Endothelial cell of umbilical vein (primary cell): ENCODE measurements around the gene EML4. TPM values are rescaled to one million over a fixed set of nuclear protein-coding genes. Genes with fewer than 3 reads are reported as not detected.

Experiments
- BruUV-seq: library from RNA; stranded (reverse); fragments of 400-500 nt; replicated peaks from 2 replicates; lab custom pipeline; 2021; lab: Mats Ljungman, UMichigan
- CTCF ChIA-PET: fragments of 300-600, 350-600 bp; sonication (Branson Sonifier 250); formaldehyde crosslinking; loops from one replicate; lab custom pipeline; 2021; ENCODE audit warnings: antibody characterized with exemption, inconsistent platforms; lab: Charles Lee
- POLR2A ChIA-PET: fragments of 300-600, 350-600 bp; sonication (Branson Sonifier 250); formaldehyde crosslinking; loops from one replicate; lab custom pipeline; 2021; ENCODE audit warnings: antibody characterized with exemption, inconsistent platforms; lab: Charles Lee
- DNase-seq: peaks from one replicate; pipeline ENCODE4 v3.0.0-alpha.2; 2011; ENCODE audit warnings: low read depth, low spot score
- FAIRE-seq: peaks from 2 replicates; lab custom pipeline; 2011; peaks lifted over from hg19 to GRCh38; lab: Jason Lieb, UNC
- H2AFZ ChIP-seq: 2 replicates; pipeline ENCODE4 v1.6.0; 2012; ENCODE audit warnings: low read depth, low read length, control low read depth, inconsistent platforms
- H3K27ac ChIP-seq: 2 replicates; pipeline ENCODE4 v1.5.1; 2011; ENCODE audit warnings: low read depth, mild to moderate bottlenecking, control low read depth, low read length, moderate library complexity; ENCODE audit not compliant: insufficient read depth
- H3K27me3 ChIP-seq, 2 experiments: 2 replicates each; pipeline versions ENCODE4 v1.6.0 to v1.6.1; 2011; ENCODE audit warnings: low read length in 2 of 2, mixed read lengths in 1 of 2; ENCODE audit not compliant: control insufficient read depth in 2 of 2, insufficient read depth in 2 of 2
- H3K36me3 ChIP-seq, 2 experiments: 2 replicates in 1 of 2; 3 replicates in 1 of 2; pipeline ENCODE4 v1.5.1; 2011; ENCODE audit warnings: low read length in 2 of 2, mild to moderate bottlenecking in 1 of 2, moderate library complexity in 1 of 2; ENCODE audit not compliant: control insufficient read depth in 2 of 2, insufficient read depth in 2 of 2; ENCODE audit errors: extremely low read depth in 1 of 2
- H3K4me1 ChIP-seq: 3 replicates; pipeline ENCODE4 v1.5.1; 2011; ENCODE audit warnings: mild to moderate bottlenecking, low read length; ENCODE audit not compliant: control insufficient read depth, insufficient read depth; ENCODE audit errors: extremely low read depth
- H3K4me2 ChIP-seq: 2 replicates; pipeline ENCODE4 v1.6.1; 2011; ENCODE audit warnings: low read length, control low read depth, mixed read lengths; ENCODE audit not compliant: insufficient read depth
- H3K4me3 ChIP-seq, 3 experiments: fragments of 200-600 bp in 1 of 3; sonication (generic), shearing (Covaris generic) in 1 of 3; replicated peaks in 1 of 3; 2 replicates each; pipeline ENCODE4 v1.5.1; 2011 to 2016; ENCODE audit warnings: control low read depth in 3 of 3, low read length in 3 of 3, mild to moderate bottlenecking in 2 of 3, inconsistent platforms in 1 of 3, low read depth in 1 of 3, moderate library complexity in 1 of 3; ENCODE audit not compliant: insufficient read depth in 1 of 3
- H3K79me2 ChIP-seq: 2 replicates; pipeline ENCODE4 v1.6.0; 2012; ENCODE audit warnings: low read length, inconsistent platforms; ENCODE audit not compliant: control insufficient read depth, insufficient read depth
- H3K9ac ChIP-seq: replicated peaks from 2 replicates; pipeline ENCODE3; 2011; ENCODE audit warnings: low read length, control low read depth; ENCODE audit not compliant: insufficient read depth; ENCODE audit errors: extremely low read depth
- H3K9me1 ChIP-seq: replicated peaks from 3 replicates; pipeline ENCODE4 v1.6.0; 2011; ENCODE audit warnings: mild to moderate bottlenecking, low read length; ENCODE audit not compliant: control insufficient read depth, insufficient read depth; ENCODE audit errors: extremely low read depth
- H3K9me3 ChIP-seq: replicated peaks from 2 replicates; pipeline ENCODE4 v1.5.1; 2012; ENCODE audit warnings: low read length, inconsistent platforms; ENCODE audit not compliant: control insufficient read depth, insufficient read depth
- H4K20me1 ChIP-seq: replicated peaks from 2 replicates; pipeline ENCODE3; 2011; ENCODE audit warnings: mild to moderate bottlenecking, low read length; ENCODE audit not compliant: control insufficient read depth, insufficient read depth; ENCODE audit errors: extremely low read depth
- CTCF ChIP-seq, 2 donors: IDR thresholded peaks; 1 replicate in 1 of 2; 2 replicates in 1 of 2; pipeline ENCODE4 v1.5.1; 2011; ENCODE audit warnings: low read length in 2 of 2, mild to moderate bottlenecking in 2 of 2, moderate library complexity in 2 of 2, control low read depth in 1 of 2, inconsistent platforms in 1 of 2, low read depth in 1 of 2; ENCODE audit not compliant: insufficient read depth in 1 of 2; ENCODE audit errors: extremely low read depth in 1 of 2
- EZH2 ChIP-seq: IDR thresholded peaks from 2 replicates; pipeline ENCODE4 v1.6.1; 2012; ENCODE audit warnings: borderline replicate concordance, low read depth, mild to moderate bottlenecking, moderate library complexity, low read length, inconsistent platforms; ENCODE audit not compliant: severe bottlenecking
- FOS ChIP-seq: IDR thresholded peaks from 2 replicates; pipeline ENCODE4 v1.6.1; 2011; ENCODE audit warnings: mild to moderate bottlenecking, low read length, moderate library complexity, borderline replicate concordance; ENCODE audit not compliant: insufficient read depth
- GATA2 ChIP-seq: IDR thresholded peaks from 2 replicates; pipeline ENCODE4 v1.7.0; 2011; ENCODE audit warnings: low read depth, mild to moderate bottlenecking, moderate library complexity, mixed read lengths, low read length; ENCODE audit not compliant: insufficient read length, insufficient read depth
- JUN ChIP-seq: IDR thresholded peaks from 2 replicates; pipeline ENCODE4 v1.6.1; 2011; ENCODE audit warnings: borderline replicate concordance, low read depth; ENCODE audit not compliant: insufficient read length, insufficient read depth
- MYC ChIP-seq: IDR thresholded peaks from one replicate; pipeline ENCODE4 v1.6.1; 2011; ENCODE audit warnings: mild to moderate bottlenecking, low read depth, low read length
- POLR2A ChIP-seq: IDR thresholded peaks from 2 replicates; pipeline ENCODE4 v1.6.1; 2012; ENCODE audit warnings: low read depth, mild to moderate bottlenecking, control low read depth, low read length
- POLR2AphosphoS5 ChIP-seq: IDR thresholded peaks from 2 replicates; pipeline ENCODE4 v1.6.1; 2012; ENCODE audit warnings: low read depth, mild to moderate bottlenecking, control low read depth, low read length, moderate library complexity; ENCODE audit not compliant: insufficient read depth
- dilution Hi-C: fragments of 300-500 bp; cut with MboI; formaldehyde crosslinking; loops from one replicate; pipeline ENCODE4 v1.15.0; 2019; ENCODE audit warnings: low sequenced_read_pairs; ENCODE audit not compliant: extremely low pct_ligation_motif_present
- intact Hi-C: fragments of 100-400 bp; cut with micrococcal nuclease; formaldehyde crosslinking; loops from one replicate; pipeline ENCODE4 v1.10.0; 2022
- polyA plus RNA-seq, 4 experiments: library from polyadenylated mRNA; depleted of rRNA in 3 of 4; stranded (reverse) in 3 of 4; unstranded in 1 of 4; fragments of >200 nt; gene quantifications; 2 replicates each; pipeline versions ENCODE4 v1.2.1 to v1.2.3, GENCODE V29; 2011 to 2012; ENCODE audit warnings: missing spikeins in 1 of 4
- total RNA-seq: library from RNA; stranded (reverse); gene quantifications from 2 replicates; pipeline ENCODE4 v1.2.3, GENCODE V29; 2021
- TF ChIP-seq, protein P1 (sequence below): IDR thresholded peaks from 2 replicates; pipeline ENCODE4 v1.6.1; 2011; ENCODE audit not compliant: insufficient read depth, insufficient read length

Gene EML4
- total and polyA plus RNA-seq, 2 donors (not counting 3 experiments of a cell fraction or from before 2014, with no cell fraction given) = 13.3 to 32.0 TPM

GRCh38 chr2:42220566-42220965 is 51.4 kb downstream of the EML4 start:
- dilution Hi-C loops (no loop called here), intact Hi-C loops (no loop called here)
- BruUV-seq = no TSS peak
- FAIRE-seq (no peak), DNase-seq (no peak)
- H3K79me2 ChIP-seq = peaks cover 6% of the 10 kb centered on the region
- no peak overlapping the region for H3K4me2 ChIP-seq
- H2AFZ ChIP-seq = no peak overlapping the region
- ChIA-PET CTCF (interaction anchor here (1.2 to 1.6 kb wide), 3 partner anchors 13 to 108 kb away, joined by 3 to 6 read pairs (median 4); no protein-coding TSS in a partner anchor), POLR2A (no interaction called here)
- H3K27me3 ChIP-seq = no peaks in the 10 kb centered on the region
- H3K9me3 ChIP-seq = no peaks in the 10 kb centered on the region
- no peaks in the 10 kb centered on the region for H3K36me3 ChIP-seq
- no peak overlapping the region for H3K4me3 ChIP-seq
- H4K20me1 ChIP-seq = no peaks in the 10 kb centered on the region
- no peak overlapping the region for H3K27ac ChIP-seq
- no peak overlapping the region for H3K9ac ChIP-seq
- H3K9me1 ChIP-seq = no peaks in the 10 kb centered on the region
- no peak for TF ChIP-seq FOS
- no peak for TF ChIP-seq GATA2
- no peak for TF ChIP-seq POLR2AphosphoS5
- no peak for TF ChIP-seq POLR2A
- TF ChIP-seq CTCF (IDR thresholded peaks at IDR 0.05; ENCODE audit: extremely low read depth in 1 of 2, insufficient read depth in 1 of 2, low read depth in 1 of 2, low read length in 2 of 2) = no peak
- TF ChIP-seq, protein P1, sequence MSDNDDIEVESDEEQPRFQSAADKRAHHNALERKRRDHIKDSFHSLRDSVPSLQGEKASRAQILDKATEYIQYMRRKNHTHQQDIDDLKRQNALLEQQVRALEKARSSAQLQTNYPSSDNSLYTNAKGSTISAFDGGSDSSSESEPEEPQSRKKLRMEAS = no peak
- no peak for TF ChIP-seq MYC
- no peak for TF ChIP-seq JUN
- TF ChIP-seq EZH2 = no peak
- peaks cover 13% of the 10 kb centered on the region for H3K4me1 ChIP-seq
